ENCODE results near the gene HBD.

The HBD gene

GRCh38 chr11:5223686-5224085 lies 10.6 kb downstream of the HBD start:
- Mint-ChIP-seq H3K27me3 (no peaks in the 10 kb centered on the region), H3K4me3 (no peak overlapping the region), H3K4me1 (ENCODE audit: low read depth in 2 of 2) (no peaks in the 10 kb centered on the region), H3K36me3 (ENCODE audit: insufficient read depth) (no peaks in the 10 kb centered on the region), H3K27ac (no peak overlapping the region), H3K9me3 (peaks cover 0 to 7% of the 10 kb centered on the region in 2 donors)
- no peak for DNase-seq
- no peak for ATAC-seq (replicated peaks)

- Mint-ChIP-seq H3K27me3 (no peaks in the 10 kb centered on the region), H3K27ac (no peak overlapping the region)
- ATAC-seq (replicated peaks): no peak
These were observed 11.1 kb downstream of the HBD start for GRCh38 chr11:5223146-5223545.

GRCh38 chr11:5210376-5210885 lies 23.9 kb downstream of the HBD start:
- Mint-ChIP-seq H3K4me1 (ENCODE audit: low read depth in 2 of 2) (no peaks in the 10 kb centered on the region), H3K4me3 (no peak overlapping the region), H3K27ac (no peak overlapping the region), H3K9me3 (no peaks in the 10 kb centered on the region), H3K27me3 (no peaks in the 10 kb centered on the region), H3K36me3 (ENCODE audit: insufficient read depth) (no peaks in the 10 kb centered on the region)
- DNase-seq (no peak), ATAC-seq (replicated peaks) (no peak)

More at GRCh38 chr11:5223146-5223545, 11.1 kb downstream of the HBD start:
- no peak overlapping the region for H3K4me3 Mint-ChIP-seq
- H3K36me3 Mint-ChIP-seq (ENCODE audit: insufficient read depth): no peaks in the 10 kb centered on the region
- peaks cover 0 to 7% of the 10 kb centered on the region in 2 donors for H3K9me3 Mint-ChIP-seq
- no peak for DNase-seq
- H3K4me1 Mint-ChIP-seq (ENCODE audit: low read depth in 2 of 2): no peaks in the 10 kb centered on the region

GRCh38 chr11:5204787-5205186 lies 29.5 kb downstream of the HBD start:
- Mint-ChIP-seq H3K36me3 (ENCODE audit: insufficient read depth) (no peaks in the 10 kb centered on the region), H3K4me3 (no peak overlapping the region), H3K27ac (no peak overlapping the region), H3K27me3 (peaks cover 0 to 3% of the 10 kb centered on the region in 2 donors), H3K9me3 (peaks cover 0 to 2% of the 10 kb centered on the region in 2 donors), H3K4me1 (ENCODE audit: low read depth in 2 of 2) (no peaks in the 10 kb centered on the region)
- DNase-seq: no peak
- no peak for ATAC-seq (replicated peaks)

GRCh38 chr11:5203366-5203765 lies 30.9 kb downstream of the HBD start:
- Mint-ChIP-seq H3K4me1 (ENCODE audit: low read depth in 2 of 2) (no peaks in the 10 kb centered on the region), H3K27me3 (peaks cover 0 to 7% of the 10 kb centered on the region in 2 donors), H3K4me3 (no peak overlapping the region), H3K36me3 (ENCODE audit: insufficient read depth) (no peaks in the 10 kb centered on the region), H3K9me3 (peaks cover 0 to 2% of the 10 kb centered on the region in 2 donors), H3K27ac (no peak overlapping the region)
- ATAC-seq (replicated peaks) (no peak), DNase-seq (no peak)

GRCh38 chr11:5200582-5200981 lies 33.7 kb downstream of the HBD start, which contains the start of gene OR51V1:
Gene OR51V1, minus strand, starts transcription at chr11:5200682. Its CDS starts 0 bp downstream, at chr11:5200682.
- Mint-ChIP-seq H3K4me3 (no peak within 1 kb of the TSS), H3K36me3 (ENCODE audit: insufficient read depth) (no peaks in the 10 kb centered on the region), H3K27me3 (peaks cover 0 to 7% of the 10 kb centered on the region in 2 donors), H3K9me3 (peaks cover 0 to 2% of the 10 kb centered on the region in 2 donors), H3K27ac (no peak within 1 kb of the TSS), H3K4me1 (ENCODE audit: low read depth in 2 of 2) (no peaks in the 10 kb centered on the region)
- DNase-seq: no peak
- no peak for ATAC-seq (replicated peaks)

GRCh38 chr11:5198285-5198684 lies 36.0 kb downstream of the HBD start:
- H3K36me3 Mint-ChIP-seq (ENCODE audit: insufficient read depth): no peaks in the 10 kb centered on the region
- H3K27ac Mint-ChIP-seq: no peak overlapping the region
- H3K9me3 Mint-ChIP-seq: peaks cover 0 to 2% of the 10 kb centered on the region in 2 donors
- H3K27me3 Mint-ChIP-seq: peaks cover 0 to 7% of the 10 kb centered on the region in 2 donors
- ATAC-seq (replicated peaks) (no peak), DNase-seq (no peak)
- H3K4me3 Mint-ChIP-seq: no peak overlapping the region
- no peaks in the 10 kb centered on the region for H3K4me1 Mint-ChIP-seq (ENCODE audit: low read depth in 2 of 2)

- Mint-ChIP-seq H3K27me3 (peaks cover 0 to 7% of the 10 kb centered on the region in 2 donors), H3K27ac (no peak overlapping the region), H3K4me3 (no peak overlapping the region), H3K4me1 (ENCODE audit: low read depth in 2 of 2) (no peaks in the 10 kb centered on the region), H3K9me3 (peaks cover 0 to 4% of the 10 kb centered on the region in 2 donors), H3K36me3 (ENCODE audit: insufficient read depth) (no peaks in the 10 kb centered on the region)
- no peak for ATAC-seq (replicated peaks)
- no peak for DNase-seq
These were observed 36.7 kb downstream of the HBD start for GRCh38 chr11:5197536-5197935.

GRCh38 chr11:5196731-5197130 lies 37.6 kb downstream of the HBD start:
- H3K4me3 Mint-ChIP-seq: no peak overlapping the region
- H3K4me1 Mint-ChIP-seq (ENCODE audit: low read depth in 2 of 2): no peaks in the 10 kb centered on the region

GRCh38 chr11:5196067-5196466 lies 38.2 kb downstream of the HBD start:
- Mint-ChIP-seq H3K9me3 (peaks cover 0 to 6% of the 10 kb centered on the region in 2 donors), H3K4me1 (ENCODE audit: low read depth in 2 of 2) (no peaks in the 10 kb centered on the region), H3K27ac (no peak overlapping the region), H3K27me3 (peaks cover 0 to 7% of the 10 kb centered on the region in 2 donors), H3K4me3 (no peak overlapping the region), H3K36me3 (ENCODE audit: insufficient read depth) (no peaks in the 10 kb centered on the region)
- no peak for DNase-seq
- ATAC-seq (replicated peaks): no peak

More at GRCh38 chr11:5196731-5197130, 37.6 kb downstream of the HBD start:
- Mint-ChIP-seq H3K27me3 (peaks cover 0 to 7% of the 10 kb centered on the region in 2 donors), H3K36me3 (ENCODE audit: insufficient read depth) (no peaks in the 10 kb centered on the region), H3K27ac (no peak overlapping the region), H3K9me3 (peaks cover 0 to 4% of the 10 kb centered on the region in 2 donors)
- DNase-seq: no peak
- ATAC-seq (replicated peaks): no peak

- DNase-seq (no peak), ATAC-seq (replicated peaks) (no peak)
- H3K27ac Mint-ChIP-seq: no peak overlapping the region
- H3K36me3 Mint-ChIP-seq (ENCODE audit: insufficient read depth): no peaks in the 10 kb centered on the region
- peaks cover 5 to 9% of the 10 kb centered on the region in 2 donors for H3K9me3 Mint-ChIP-seq
- H3K27me3 Mint-ChIP-seq: no peaks in the 10 kb centered on the region
- H3K4me3 Mint-ChIP-seq: no peak overlapping the region
- no peaks in the 10 kb centered on the region for H3K4me1 Mint-ChIP-seq (ENCODE audit: low read depth in 2 of 2)
These were observed 41.5 kb downstream of the HBD start for GRCh38 chr11:5192738-5193137.

- Mint-ChIP-seq H3K36me3 (ENCODE audit: insufficient read depth) (no peaks in the 10 kb centered on the region), H3K4me1 (ENCODE audit: low read depth in 2 of 2) (no peaks in the 10 kb centered on the region), H3K9me3 (peaks cover 5 to 9% of the 10 kb centered on the region in 2 donors), H3K4me3 (no peak overlapping the region), H3K27ac (no peak overlapping the region), H3K27me3 (no peaks in the 10 kb centered on the region)
- DNase-seq (no peak), ATAC-seq (replicated peaks) (no peak)
These were observed 46.1 kb downstream of the HBD start for GRCh38 chr11:5188201-5188600.
